ENCODE data around the gene FBXL22. TPM values are rescaled to one million over a fixed set of nuclear protein-coding genes. Genes with fewer than 3 reads are reported as not detected.

FBXL22 gene, protein sequence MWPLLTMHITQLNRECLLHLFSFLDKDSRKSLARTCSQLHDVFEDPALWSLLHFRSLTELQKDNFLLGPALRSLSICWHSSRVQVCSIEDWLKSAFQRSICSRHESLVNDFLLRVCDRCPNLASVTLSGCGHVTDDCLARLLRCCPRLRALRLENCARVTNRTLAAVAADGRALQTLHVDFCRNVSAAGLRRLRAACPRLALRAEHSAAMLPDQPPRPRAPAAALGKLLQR
- 1 to 10 TPM in 2 of 6 donors, under 1 TPM in 4; 0.28 to 2.1 (median 0.66) TPM for total RNA-seq
- polyA plus RNA-seq = under 1 TPM; 0.87 to 0.94 TPM

- no peaks in the 10 kb centered on the region for H3K27me3 ChIP-seq
- DNase-seq = peak in 2 of 6 donors; percentile 40 to 76
- peaks cover 0 to 4% (median 0%) of the 10 kb centered on the region in 3 donors for H3K36me3 ChIP-seq
- no peak within 1 kb of the TSS for H3K27ac ChIP-seq
- intact Hi-C loops (cut with DNase I) = loop anchor here in 2 of 3 donors (5.0 to 10.0 kb wide), 3 partner anchors 102 to 130 kb away; no protein-coding TSS in a partner anchor
- FAIRE-seq = no peak
- H3K4me3 ChIP-seq = no peak within 1 kb of the TSS
- WGBS, 2 donors = 57 to 63% methylated on average over 23 of the region's 23 CpGs
- ATAC-seq = no peak
- no peak for TF ChIP-seq CTCF (IDR thresholded peaks at IDR 0.05)
- peaks cover 0 to 10% (median 4%) of the 10 kb centered on the region in 3 donors for H3K4me1 ChIP-seq
- H3K9me3 ChIP-seq = no peaks in the 10 kb centered on the region
These were observed at the start of gene FBXL22 for GRCh38 chr15:63597038-63597790. Gene FBXL22 (plus strand): TSS chr15:63597387. CDS start chr15:63597393, 6 bp downstream.

- Histone ChIP-seq H3K36me3 (peaks cover 0 to 4% (median 0%) of the 10 kb centered on the region in 3 donors), H3K27me3 (no peaks in the 10 kb centered on the region), H3K9me3 (no peaks in the 10 kb centered on the region), H3K4me3 (no peak overlapping the region), H3K4me1 (peaks cover 24 to 34% (median 33%) of the 10 kb centered on the region in 3 donors), H3K27ac (peak overlapping the region in 2 of 4 donors; percentile 35 to 79)
- DNase-seq (peak in 3 of 6 donors; percentile 42 to 55 (median 48)), ATAC-seq (peak; percentile 66 to 80 (median 74)), FAIRE-seq (peak; percentile 64)
- WGBS, 2 donors = 34 to 37% methylated on average over 1 of the region's 1 CpG
- TF ChIP-seq CTCF (IDR thresholded peaks at IDR 0.05) = no peak
- intact Hi-C loops (cut with DNase I) = no loop called here
These were observed 45.8 kb upstream of the FBXL22 start for GRCh38 chr15:63551400-63551799.

- peak; percentile 89 for FAIRE-seq
- Histone ChIP-seq H3K27ac (peak overlapping the region in 3 of 4 donors; percentile 13 to 79 (median 75)), H3K4me1 (peaks cover 24 to 34% (median 33%) of the 10 kb centered on the region in 3 donors), H3K9me3 (no peaks in the 10 kb centered on the region), H3K36me3 (peaks cover 0 to 10% (median 0%) of the 10 kb centered on the region in 3 donors), H3K27me3 (no peaks in the 10 kb centered on the region), H3K4me3 (no peak overlapping the region)
- 4 to 6% methylated on average over 3 of the region's 3 CpGs for WGBS, 2 donors
- peak; percentile 83 to 92 (median 90) for ATAC-seq
- peak in 3 of 6 donors; percentile 42 to 69 (median 47) for DNase-seq
- TF ChIP-seq CTCF (IDR thresholded peaks at IDR 0.05) = no peak
- intact Hi-C loops (cut with DNase I) = no loop called here
These were observed 43.8 kb upstream of the FBXL22 start for GRCh38 chr15:63553388-63553791.

DNA sequence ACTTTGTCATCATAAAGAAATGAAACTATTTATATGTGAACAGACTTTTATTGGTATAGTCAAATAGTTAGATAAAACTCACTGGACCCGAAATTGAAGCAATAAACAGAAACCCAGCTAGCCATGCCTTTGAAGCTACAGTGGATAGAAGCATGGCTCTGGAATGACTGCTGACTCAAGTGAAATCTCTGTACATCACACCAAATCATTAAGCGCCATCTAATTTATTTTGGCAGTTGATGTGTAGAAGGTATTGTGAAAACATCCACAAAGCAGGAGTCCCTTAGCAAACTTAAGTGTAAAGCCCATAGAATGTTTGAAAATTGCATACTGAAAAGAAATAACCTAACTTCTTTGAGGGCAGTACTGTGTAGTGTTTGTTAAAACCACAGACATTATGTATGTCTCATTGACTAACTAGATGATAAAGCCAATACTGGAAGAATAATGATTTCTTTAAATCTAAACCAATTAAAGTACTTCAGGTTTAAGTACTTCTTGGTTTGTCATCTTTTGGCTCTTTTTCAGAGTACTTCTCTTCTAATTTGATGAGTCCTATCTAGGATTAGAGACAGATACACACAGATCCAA is 42.8 kb upstream of the FBXL22 start:
- H3K4me1 ChIP-seq = peaks cover 24 to 39% (median 39%) of the 10 kb centered on the region in 3 donors
- H3K36me3 ChIP-seq = peaks cover 0 to 10% (median 0%) of the 10 kb centered on the region in 3 donors
- intact Hi-C loops (cut with DNase I) = no loop called here
- TF ChIP-seq CTCF (IDR thresholded peaks at IDR 0.05) = no peak
- 79 to 83% methylated on average over 2 of the region's 2 CpGs for WGBS, 2 donors
- FAIRE-seq (no peak), ATAC-seq (no peak), DNase-seq (no peak)
- no peaks in the 10 kb centered on the region for H3K9me3 ChIP-seq
- no peaks in the 10 kb centered on the region for H3K27me3 ChIP-seq
- no peak overlapping the region for H3K4me3 ChIP-seq
- H3K27ac ChIP-seq = peak overlapping the region in 2 of 4 donors; percentile 75 to 79
